ENCODE measurements around the gene MMP21. TPM values are rescaled to one million over a fixed set of nuclear protein-coding genes. Genes with fewer than 3 reads are reported as not detected.

MMP21 gene
- total RNA-seq = under 1 TPM in 5 of 7 donors, not detected in 2; 0.27 to 0.68 (median 0.41) TPM
- under 1 TPM; 0.09 to 0.19 (median 0.12) TPM for polyA plus RNA-seq
- long read RNA-seq, donor 1 = 0 reads
- long read RNA-seq, donor 2 = 0 reads

- Histone ChIP-seq H3K4me1 (no peaks in the 10 kb centered on the region), H3K36me3 (no peaks in the 10 kb centered on the region), H3K27ac (no peak within 1 kb of the TSS), H3K9me3 (no peaks in the 10 kb centered on the region), H3K4me3 (no peak within 1 kb of the TSS), H3K27me3 (replicated peaks in 1 of 7) (peaks cover 0 to 21% (median 0%) of the 10 kb centered on the region in 7 donors)
- intact Hi-C loops (cut with DNase I; ENCODE audit: low total_unique reads) = no loop called here
- DNase-seq = no peak
- TF ChIP-seq, protein P1, sequence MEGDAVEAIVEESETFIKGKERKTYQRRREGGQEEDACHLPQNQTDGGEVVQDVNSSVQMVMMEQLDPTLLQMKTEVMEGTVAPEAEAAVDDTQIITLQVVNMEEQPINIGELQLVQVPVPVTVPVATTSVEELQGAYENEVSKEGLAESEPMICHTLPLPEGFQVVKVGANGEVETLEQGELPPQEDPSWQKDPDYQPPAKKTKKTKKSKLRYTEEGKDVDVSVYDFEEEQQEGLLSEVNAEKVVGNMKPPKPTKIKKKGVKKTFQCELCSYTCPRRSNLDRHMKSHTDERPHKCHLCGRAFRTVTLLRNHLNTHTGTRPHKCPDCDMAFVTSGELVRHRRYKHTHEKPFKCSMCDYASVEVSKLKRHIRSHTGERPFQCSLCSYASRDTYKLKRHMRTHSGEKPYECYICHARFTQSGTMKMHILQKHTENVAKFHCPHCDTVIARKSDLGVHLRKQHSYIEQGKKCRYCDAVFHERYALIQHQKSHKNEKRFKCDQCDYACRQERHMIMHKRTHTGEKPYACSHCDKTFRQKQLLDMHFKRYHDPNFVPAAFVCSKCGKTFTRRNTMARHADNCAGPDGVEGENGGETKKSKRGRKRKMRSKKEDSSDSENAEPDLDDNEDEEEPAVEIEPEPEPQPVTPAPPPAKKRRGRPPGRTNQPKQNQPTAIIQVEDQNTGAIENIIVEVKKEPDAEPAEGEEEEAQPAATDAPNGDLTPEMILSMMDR (IDR thresholded peaks at IDR 0.05 in 8 of 11, conservative IDR thresholded peaks at IDR 0.05 in 3 of 11) = no peak
- TF ChIP-seq POLR2AphosphoS5 (IDR thresholded peaks at IDR 0.05) (no peak), POLR2A (IDR thresholded peaks at IDR 0.05) (no peak)
- WGBS, 5 donors = 91 to 95% (median 94%) methylated on average over 26 of the region's 26 CpGs
These were observed at the start of gene MMP21 for GRCh38 chr10:125775491-125776106. MMP21 (minus strand) TSS chr10:125775821; CDS start chr10:125775821, 0 bp downstream.

DNA sequence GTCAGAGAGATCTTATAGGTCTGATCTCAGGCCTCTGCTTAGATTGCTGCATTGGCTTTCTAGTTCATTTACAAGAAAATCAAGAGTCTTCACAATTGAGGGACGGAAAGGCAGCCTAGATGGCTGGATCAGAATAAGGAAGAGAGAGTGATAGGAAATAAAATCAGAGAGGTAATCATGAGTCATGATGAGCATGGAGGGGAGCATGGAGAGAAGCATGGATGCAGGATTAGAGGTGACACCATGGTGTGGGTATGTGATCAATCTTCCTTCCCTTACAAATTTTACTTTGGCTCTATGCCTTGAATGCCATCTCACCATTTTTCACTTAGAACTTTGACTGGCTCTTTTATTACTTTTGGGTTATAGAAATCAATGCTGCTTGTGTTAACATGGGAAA, 49.1 kb upstream of the MMP21 start:
- Histone ChIP-seq H3K4me3 (peak overlapping the region in 6 of 8 donors; percentile 93 to 100 (median 98)), H3K27ac (no peak overlapping the region), H3K4me1 (peaks cover 24 to 58% (median 46%) of the 10 kb centered on the region in 6 donors), H3K9me3 (no peaks in the 10 kb centered on the region), H3K27me3 (replicated peaks in 1 of 7) (no peaks in the 10 kb centered on the region), H3K36me3 (peaks cover 0 to 40% (median 24%) of the 10 kb centered on the region in 6 donors)
- TF ChIP-seq, protein P1 (IDR thresholded peaks at IDR 0.05 in 8 of 11, conservative IDR thresholded peaks at IDR 0.05 in 3 of 11) = no peak
- TF ChIP-seq POLR2A (IDR thresholded peaks at IDR 0.05) = no peak
- no peak for TF ChIP-seq POLR2AphosphoS5 (IDR thresholded peaks at IDR 0.05)
- DNase-seq = no peak
- 75 to 84% (median 81%) methylated on average over 1 of the region's 1 CpG for WGBS, 5 donors
- intact Hi-C loops (cut with DNase I; ENCODE audit: low total_unique reads) = loop anchor here (10.0 kb wide), 1 partner anchor 100 kb away; no protein-coding TSS in a partner anchor

DNA sequence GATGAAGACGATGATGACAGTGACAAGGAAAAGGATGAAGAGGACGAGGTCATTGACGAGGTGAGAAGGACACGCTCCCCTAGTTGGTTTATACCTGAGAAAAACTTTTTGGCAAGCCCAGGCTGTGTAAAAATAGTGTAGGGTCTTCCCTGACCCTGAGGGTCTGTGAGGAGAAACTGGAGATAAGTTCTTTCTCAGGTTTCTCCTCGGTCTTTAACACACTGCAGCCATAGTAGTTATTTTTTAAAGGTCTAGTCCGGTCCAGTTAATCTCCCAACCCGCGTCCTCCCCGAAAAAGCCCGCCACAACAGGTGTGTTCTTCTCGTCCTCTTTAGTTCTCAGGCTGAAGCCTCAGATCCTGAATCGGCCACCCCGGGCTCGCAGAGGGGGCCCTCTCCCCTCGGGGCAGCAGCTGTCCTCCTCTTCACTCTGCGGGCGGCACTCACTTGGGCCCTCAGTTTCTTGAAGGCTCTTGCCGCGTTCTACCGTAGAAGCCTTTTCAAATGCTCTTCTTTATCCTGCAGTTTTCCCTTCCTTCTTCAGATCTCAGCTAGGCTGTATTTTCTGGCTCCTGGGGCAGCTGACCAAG, 48.1 kb upstream of the MMP21 start:
- TF ChIP-seq POLR2AphosphoS5 (IDR thresholded peaks at IDR 0.05) (no peak), POLR2A (IDR thresholded peaks at IDR 0.05) (no peak)
- TF ChIP-seq, protein P1 (IDR thresholded peaks at IDR 0.05 in 8 of 11, conservative IDR thresholded peaks at IDR 0.05 in 3 of 11) = no peak
- peak; percentile 84 for DNase-seq
- Histone ChIP-seq H3K27ac (peak overlapping the region; percentile 79 to 96 (median 90)), H3K36me3 (peaks cover 0 to 30% (median 14%) of the 10 kb centered on the region in 6 donors), H3K4me3 (peak overlapping the region; percentile 87 to 100 (median 98)), H3K27me3 (replicated peaks in 1 of 7) (no peaks in the 10 kb centered on the region), H3K4me1 (peaks cover 24 to 58% (median 46%) of the 10 kb centered on the region in 6 donors), H3K9me3 (no peaks in the 10 kb centered on the region)
- WGBS, 5 donors = 0 to 1% (median 0%) methylated on average over 20 of the region's 20 CpGs
- intact Hi-C loops (cut with DNase I; ENCODE audit: low total_unique reads) = loop anchor here (10.0 kb wide), 1 partner anchor 99 kb away; no protein-coding TSS in a partner anchor
